A549 (cell line): ENCODE results near the gene WDR48. TPM values are rescaled to one million over a fixed set of nuclear protein-coding genes. Genes with fewer than 3 reads are reported as not detected.
A peak's percentile ranks its signal among the peaks of the same experiment; 100 is the strongest.

ENCODE experiments used
- ATAC-seq, 2 experiments: fragments of 200-7000 bp in 1 of 2; fragments of >200 bp in 1 of 2; cut with Nextera tagmentation in 1 of 2; cut with Tn5 transposase in 1 of 2; 3 replicates each; pipeline versions ENCODE4 v1.8.0 to v1.9.1; 2018 to 2020; ENCODE audit warnings: mild to moderate bottlenecking in 1 of 2, moderate library complexity in 1 of 2
- CTCF ChIA-PET: fragments of 300-600 bp; sonication (Branson Sonifier 250); formaldehyde crosslinking; extraction: SDS; loops from one replicate; lab custom pipeline; 2021; ENCODE audit warnings: antibody characterized with exemption, inconsistent platforms; lab: Yijun Ruan, JAX
- POLR2A ChIA-PET: fragments of 350-600 bp; formaldehyde crosslinking; extraction: SDS; loops from one replicate; lab custom pipeline; 2021; ENCODE audit warnings: antibody characterized with exemption, inconsistent platforms; lab: Yijun Ruan, JAX
- DNase-seq, 2 experiments: peaks; one replicate each; pipeline versions ENCODE4 v3.0.0 to v3.0.0-alpha.2; 2011 to 2016; ENCODE audit warnings: low read depth in 1 of 2, low spot score in 1 of 2
- FAIRE-seq: peaks from 2 replicates; lab custom pipeline; 2011; peaks lifted over from hg19 to GRCh38; lab: Jason Lieb, UNC
- H3K27ac ChIP-seq, 2 experiments: fragments of >200 bp; sonication (Bioruptor Twin); formaldehyde crosslinking; 3 replicates each; pipeline ENCODE4 v1.5.1; 2016 to 2017
- H3K4me1 ChIP-seq: fragments of >200 bp; sonication (Bioruptor Twin); formaldehyde crosslinking; 3 replicates; pipeline ENCODE4 v1.6.1; 2016
- H3K4me2 ChIP-seq: fragments of >200 bp; sonication (Bioruptor Twin); formaldehyde crosslinking; 3 replicates; pipeline ENCODE4 v1.6.1; 2016
- H3K4me3 ChIP-seq: fragments of >200 bp; sonication (Bioruptor Twin); formaldehyde crosslinking; 3 replicates; pipeline ENCODE4 v1.5.1; 2016
- H3K9me3 ChIP-seq: fragments of >200 bp; sonication (Bioruptor Twin); formaldehyde crosslinking; 3 replicates; pipeline ENCODE4 v1.6.1; 2016
- BHLHE40 ChIP-seq: IDR thresholded peaks from 2 replicates; pipeline ENCODE4 v1.6.1; 2012; ENCODE audit warnings: low read depth, low read length, inconsistent platforms
- CBX2 ChIP-seq: fragments of 200-600 bp; sonication (generic); IDR thresholded peaks from 2 replicates; pipeline ENCODE4 v1.6.1; 2016; ENCODE audit warnings: low read depth, mild to moderate bottlenecking, borderline replicate concordance
- CHD2 ChIP-seq: fragments of 150-350 bp; IDR thresholded peaks from 2 replicates; pipeline ENCODE4 v1.6.1; 2014; ENCODE audit warnings: low read length; ENCODE audit not compliant: partially characterized antibody
- CHD4 ChIP-seq: fragments of 200-600 bp; sonication (generic); IDR thresholded peaks from 2 replicates; pipeline ENCODE4 v1.6.1; 2016; ENCODE audit warnings: antibody characterized with exemption, mild to moderate bottlenecking, borderline replicate concordance
- EHF ChIP-seq: fragments of 250-450 bp; sonication (Bioruptor Pico); IDR thresholded peaks from 2 replicates; pipeline ENCODE4 v1.5.0; 2020; ENCODE audit warnings: mild to moderate bottlenecking
- EHMT2 ChIP-seq: fragments of 200-600 bp; sonication (generic); IDR thresholded peaks from 2 replicates; pipeline ENCODE4 v1.6.1; 2016; ENCODE audit warnings: antibody characterized with exemption, low read depth, mild to moderate bottlenecking, moderate library complexity
- GATA3 ChIP-seq: IDR thresholded peaks from 2 replicates; pipeline ENCODE4 v1.6.1; 2012; ENCODE audit warnings: borderline replicate concordance
- HDAC2 ChIP-seq: fragments of 200-600 bp; sonication (generic); IDR thresholded peaks from 2 replicates; pipeline ENCODE4 v1.6.1; 2016
- HOXA7 ChIP-seq: fragments of 250-450 bp; sonication (Bioruptor Pico); IDR thresholded peaks from 2 replicates; pipeline ENCODE4 v1.5.0; 2020; ENCODE audit warnings: mild to moderate bottlenecking, moderate library complexity
- JUN ChIP-seq, 2 experiments: fragments of >200 bp; sonication (Bioruptor Twin); formaldehyde crosslinking; IDR thresholded peaks; 2 replicates in 1 of 2; 3 replicates in 1 of 2; pipeline ENCODE4 v1.6.1; 2016 to 2017
- NFE2L2 ChIP-seq: fragments of 150-350 bp; conservative IDR thresholded peaks from 2 replicates; pipeline ENCODE4 v1.6.1; 2014; ENCODE audit warnings: low read length
- NR3C1 ChIP-seq: fragments of >200 bp; sonication (Bioruptor Twin); formaldehyde crosslinking; IDR thresholded peaks from 3 replicates; pipeline ENCODE4 v1.6.1; 2017
- POLR2AphosphoS2 ChIP-seq: conservative IDR thresholded peaks from 2 replicates; pipeline ENCODE4 v1.6.1; 2012; ENCODE audit warnings: low read length, improper control_type of control experiment, inconsistent platforms
- RAD21 ChIP-seq, 2 experiments: fragments of >200 bp in 1 of 2; sonication (Bioruptor Twin) in 1 of 2; formaldehyde crosslinking in 1 of 2; IDR thresholded peaks in 1 of 2; conservative IDR thresholded peaks in 1 of 2; 2 replicates in 1 of 2; 3 replicates in 1 of 2; pipeline ENCODE4 v1.6.1; 2012 to 2018; ENCODE audit warnings: inconsistent platforms in 1 of 2
- SMC3 ChIP-seq: fragments of >200 bp; sonication (Bioruptor Twin); formaldehyde crosslinking; IDR thresholded peaks from 3 replicates; pipeline ENCODE4 v1.6.1; 2018; ENCODE audit warnings: inconsistent platforms
- TFCP2L1 ChIP-seq: fragments of 250-450 bp; sonication (Bioruptor Pico); IDR thresholded peaks from 2 replicates; pipeline ENCODE4 v1.5.0; 2021; ENCODE audit warnings: mild to moderate bottlenecking
- ZSCAN20 ChIP-seq: fragments of 250-450 bp; sonication (Bioruptor Pico); IDR thresholded peaks from 2 replicates; pipeline ENCODE4 v1.8.0; 2022; ENCODE audit warnings: mild to moderate bottlenecking, moderate library complexity
- WGBS: methylation state at CpG from one replicate; pipeline ENCODE4 v1.1.6; 2017; ENCODE audit errors: missing lambda C conversion rate; 5-methylcytosine and 5-hydroxymethylcytosine counted together
- polyA plus RNA-seq, 4 experiments: library from polyadenylated mRNA; depleted of rRNA in 3 of 4; stranded (reverse); fragments of >200 nt; fragmentation: RNase III in 1 of 4; extraction: RNeasy Plus Mini Kit Qiagen cat#74134 plus additional on column Dnase treatment in 1 of 4; gene quantifications; 2 replicates in 3 of 4; 3 replicates in 1 of 4; pipeline ENCODE4 v1.2.3, GENCODE V29; 2011 to 2017
- TF ChIP-seq, protein P1 (sequence below): fragments of >200 bp; sonication (Bioruptor Twin); formaldehyde crosslinking; IDR thresholded peaks from 3 replicates; pipeline ENCODE4 v1.5.1; 2016
- TF ChIP-seq, protein P2 (sequence below): fragments of 250-450 bp; sonication (Bioruptor Pico); IDR thresholded peaks from 2 replicates; pipeline ENCODE4 v1.5.0; 2020; ENCODE audit warnings: low read depth, mild to moderate bottlenecking, moderate library complexity
- TF ChIP-seq, protein P3 (sequence below): fragments of >200 bp; sonication (Bioruptor Twin); formaldehyde crosslinking; IDR thresholded peaks from 2 replicates; pipeline ENCODE4 v1.6.1; 2016
- TF ChIP-seq, protein P4 (sequence below): IDR thresholded peaks from 2 replicates; pipeline ENCODE4 v1.6.1; 2012
- TF ChIP-seq, protein P5 (sequence below): fragments of 150-350 bp; IDR thresholded peaks from 2 replicates; pipeline ENCODE4 v1.6.1; 2014; ENCODE audit warnings: low read depth, mild to moderate bottlenecking, low read length

The WDR48 gene
- polyA plus RNA-seq, 2 of the 4 experiments (the other 2 are of a cell fraction): 18.8 to 41.0 TPM

DNA sequence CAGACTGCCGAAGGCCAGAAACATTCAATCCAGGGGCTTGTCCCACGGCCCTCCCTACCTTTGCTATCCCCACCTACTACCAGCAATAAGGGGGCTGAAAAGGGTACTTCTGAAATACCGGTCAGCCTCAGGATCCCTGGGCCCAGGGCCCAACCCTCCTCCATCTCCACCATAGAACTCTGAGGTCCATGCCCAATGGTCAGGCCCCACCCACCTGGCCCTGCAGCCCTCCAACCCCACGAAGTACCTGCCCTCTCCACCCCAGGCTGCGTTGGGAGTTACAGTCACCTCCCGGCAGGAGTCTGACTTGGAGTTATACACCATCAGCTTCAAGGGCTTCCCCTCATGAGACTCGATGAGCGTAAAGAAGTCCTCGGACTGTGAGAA lies 48.7 kb downstream of the WDR48 start:
- H3K4me1 ChIP-seq: no peaks in the 10 kb centered on the region; the same call in 2 of the 3 replicates
- TF ChIP-seq CHD2: no peak
- TF ChIP-seq BHLHE40: no peak
- no peak for TF ChIP-seq HDAC2
- no peak for TF ChIP-seq ZSCAN20 (CRISPR knock-in tag)
- TF ChIP-seq EHF (CRISPR knock-in tag): no peak
- TF ChIP-seq RAD21 (conservative IDR thresholded peaks at IDR 0.05 in 1 of 2, IDR thresholded peaks at IDR 0.05 in 1 of 2): no peak
- FAIRE-seq: no peak
- ATAC-seq: no peak
- POLR2A ChIA-PET: no interaction called here
- H3K9me3 ChIP-seq: no peaks in the 10 kb centered on the region
- 93% methylated on average over 9 of the region's 9 CpGs for WGBS
- no peak overlapping the region for H3K4me2 ChIP-seq
- H3K27ac ChIP-seq: no peak overlapping the region
- H3K4me3 ChIP-seq: no peak overlapping the region
- CTCF ChIA-PET: interaction anchor here (1.0 to 14.1 kb wide), 6 partner anchors 9 to 190 kb away, joined by 3 to 164 read pairs (median 4); no protein-coding TSS in a partner anchor
- DNase-seq: no peak

DNA sequence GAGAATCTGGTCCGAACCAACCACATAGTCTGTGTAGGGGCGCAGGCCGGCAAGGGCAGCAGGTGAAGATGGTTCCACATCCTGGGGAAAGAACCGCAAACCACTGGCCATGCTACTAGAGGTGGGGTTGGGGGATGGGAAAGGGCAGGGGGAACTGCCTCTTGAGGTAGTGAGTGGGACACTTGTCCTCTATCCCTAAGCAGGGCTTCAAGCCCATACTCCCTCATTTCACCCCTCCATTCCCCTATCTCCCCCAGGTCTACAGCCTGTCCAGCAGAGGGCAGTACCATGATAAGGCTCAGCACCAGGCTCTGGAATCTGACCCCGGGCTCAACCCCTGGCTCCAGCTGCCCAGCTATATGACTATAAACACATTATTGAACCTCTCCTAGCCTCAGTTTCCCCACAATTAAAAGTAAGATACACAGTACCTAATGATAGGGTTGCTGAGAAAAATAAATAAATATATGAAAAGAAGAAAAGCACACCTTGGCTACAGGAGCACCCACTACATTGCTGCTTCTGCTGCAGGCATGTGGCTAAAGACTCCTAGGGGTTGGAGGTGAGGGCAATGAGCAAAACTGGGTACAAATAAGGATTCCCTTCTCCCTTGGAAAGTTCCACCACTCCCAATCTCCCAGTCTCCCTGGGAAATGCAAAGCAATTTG lies 49.3 kb downstream of the WDR48 start:
- no peak overlapping the region for H3K4me3 ChIP-seq
- POLR2A ChIA-PET: no interaction called here
- H3K9me3 ChIP-seq: no peaks in the 10 kb centered on the region
- no peak overlapping the region for H3K4me2 ChIP-seq
- CTCF ChIA-PET: interaction anchor here (0.6 to 14.1 kb wide), 12 partner anchors 8 to 189 kb away, joined by 3 to 164 read pairs (median 4); no protein-coding TSS in a partner anchor
- peak; percentile 74 to 90 for ATAC-seq
- TF ChIP-seq RAD21 (conservative IDR thresholded peaks at IDR 0.05 in 1 of 2, IDR thresholded peaks at IDR 0.05 in 1 of 2) (peak; percentile 68 to 78), GATA3 (no peak), NFE2L2 (no peak), CHD2 (no peak), POLR2AphosphoS2 (no peak), JUN (IDR thresholded peaks at IDR 0.05) (0 out of 5 replicates have a peak, but pooled peaks of 1 of the 2 experiments have one; percentile 22), TFCP2L1 (CRISPR knock-in tag) (no peak), CBX2 (no peak), CHD4 (no peak), EHMT2 (no peak), SMC3 (peak; percentile 77), NR3C1 (no peak), HOXA7 (CRISPR knock-in tag) (no peak)
- TF ChIP-seq, protein P1, sequence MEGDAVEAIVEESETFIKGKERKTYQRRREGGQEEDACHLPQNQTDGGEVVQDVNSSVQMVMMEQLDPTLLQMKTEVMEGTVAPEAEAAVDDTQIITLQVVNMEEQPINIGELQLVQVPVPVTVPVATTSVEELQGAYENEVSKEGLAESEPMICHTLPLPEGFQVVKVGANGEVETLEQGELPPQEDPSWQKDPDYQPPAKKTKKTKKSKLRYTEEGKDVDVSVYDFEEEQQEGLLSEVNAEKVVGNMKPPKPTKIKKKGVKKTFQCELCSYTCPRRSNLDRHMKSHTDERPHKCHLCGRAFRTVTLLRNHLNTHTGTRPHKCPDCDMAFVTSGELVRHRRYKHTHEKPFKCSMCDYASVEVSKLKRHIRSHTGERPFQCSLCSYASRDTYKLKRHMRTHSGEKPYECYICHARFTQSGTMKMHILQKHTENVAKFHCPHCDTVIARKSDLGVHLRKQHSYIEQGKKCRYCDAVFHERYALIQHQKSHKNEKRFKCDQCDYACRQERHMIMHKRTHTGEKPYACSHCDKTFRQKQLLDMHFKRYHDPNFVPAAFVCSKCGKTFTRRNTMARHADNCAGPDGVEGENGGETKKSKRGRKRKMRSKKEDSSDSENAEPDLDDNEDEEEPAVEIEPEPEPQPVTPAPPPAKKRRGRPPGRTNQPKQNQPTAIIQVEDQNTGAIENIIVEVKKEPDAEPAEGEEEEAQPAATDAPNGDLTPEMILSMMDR: peak; percentile 63
- TF ChIP-seq, protein P2, sequence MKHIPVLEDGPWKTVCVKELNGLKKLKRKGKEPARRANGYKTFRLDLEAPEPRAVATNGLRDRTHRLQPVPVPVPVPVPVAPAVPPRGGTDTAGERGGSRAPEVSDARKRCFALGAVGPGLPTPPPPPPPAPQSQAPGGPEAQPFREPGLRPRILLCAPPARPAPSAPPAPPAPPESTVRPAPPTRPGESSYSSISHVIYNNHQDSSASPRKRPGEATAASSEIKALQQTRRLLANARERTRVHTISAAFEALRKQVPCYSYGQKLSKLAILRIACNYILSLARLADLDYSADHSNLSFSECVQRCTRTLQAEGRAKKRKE (CRISPR knock-in tag): no peak
- TF ChIP-seq, protein P3, sequence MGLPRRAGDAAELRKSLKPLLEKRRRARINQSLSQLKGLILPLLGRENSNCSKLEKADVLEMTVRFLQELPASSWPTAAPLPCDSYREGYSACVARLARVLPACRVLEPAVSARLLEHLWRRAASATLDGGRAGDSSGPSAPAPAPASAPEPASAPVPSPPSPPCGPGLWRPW: no peak
- TF ChIP-seq, protein P4, sequence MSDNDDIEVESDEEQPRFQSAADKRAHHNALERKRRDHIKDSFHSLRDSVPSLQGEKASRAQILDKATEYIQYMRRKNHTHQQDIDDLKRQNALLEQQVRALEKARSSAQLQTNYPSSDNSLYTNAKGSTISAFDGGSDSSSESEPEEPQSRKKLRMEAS: no peak
- TF ChIP-seq, protein P5, sequence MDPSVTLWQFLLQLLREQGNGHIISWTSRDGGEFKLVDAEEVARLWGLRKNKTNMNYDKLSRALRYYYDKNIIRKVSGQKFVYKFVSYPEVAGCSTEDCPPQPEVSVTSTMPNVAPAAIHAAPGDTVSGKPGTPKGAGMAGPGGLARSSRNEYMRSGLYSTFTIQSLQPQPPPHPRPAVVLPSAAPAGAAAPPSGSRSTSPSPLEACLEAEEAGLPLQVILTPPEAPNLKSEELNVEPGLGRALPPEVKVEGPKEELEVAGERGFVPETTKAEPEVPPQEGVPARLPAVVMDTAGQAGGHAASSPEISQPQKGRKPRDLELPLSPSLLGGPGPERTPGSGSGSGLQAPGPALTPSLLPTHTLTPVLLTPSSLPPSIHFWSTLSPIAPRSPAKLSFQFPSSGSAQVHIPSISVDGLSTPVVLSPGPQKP: no peak
- no peak overlapping the region for H3K27ac ChIP-seq
- H3K4me1 ChIP-seq: peaks cover 5% of the 10 kb centered on the region; the same call in 2 of the 3 replicates
- FAIRE-seq: no peak
- DNase-seq: peak; percentile 57 to 94
- 78% methylated on average over 4 of the region's 5 CpGs for WGBS
